GM08714 (cell line): ENCODE measurements around the gene RAB10.
"Not testable (repeated sequence)": the region's sequence is repeated elsewhere in the genome, so short reads cannot be mapped to it uniquely, and the experiment has no call there.

Experiments
- H3K4me3 ChIP-seq: fragments of 200-500 bp; sonication (Bioruptor generic); 2 replicates; pipeline ENCODE4 v1.5.1; 2014; ENCODE audit warnings: mild to moderate bottlenecking, low read length, inconsistent platforms
- ZNF274 ChIP-seq: IDR thresholded peaks from 2 replicates; pipeline ENCODE4 v1.6.1; 2012; ENCODE audit warnings: mild to moderate bottlenecking, low read depth, low read length

The RAB10 gene

GRCh38 chr2:26130763-26131162 lies 96.9 kb downstream of the RAB10 start:
- H3K4me3 ChIP-seq, result no peak overlapping the region
- no peak for TF ChIP-seq ZNF274

DNA sequence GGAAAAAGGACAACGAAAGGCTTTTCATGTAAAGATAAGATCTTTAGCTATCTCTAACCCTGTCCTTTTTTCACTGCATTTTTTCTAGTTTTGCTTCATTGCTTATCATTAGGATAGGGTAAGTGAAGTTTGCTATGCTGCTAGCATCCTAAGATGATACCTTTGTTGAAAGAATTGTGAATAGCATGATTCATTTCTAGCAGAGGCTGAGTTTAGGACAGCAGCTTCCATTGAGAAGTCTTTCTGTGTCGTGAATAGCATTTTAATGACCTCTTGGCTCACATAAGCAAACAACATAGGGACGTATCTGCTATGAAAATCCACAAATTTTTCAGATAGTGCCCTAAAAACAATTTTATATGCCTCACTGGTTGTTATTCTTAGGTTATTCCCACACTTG lies 102.6 kb downstream of the RAB10 start:
- TF ChIP-seq ZNF274, result no peak
- no peak overlapping the region for H3K4me3 ChIP-seq

DNA sequence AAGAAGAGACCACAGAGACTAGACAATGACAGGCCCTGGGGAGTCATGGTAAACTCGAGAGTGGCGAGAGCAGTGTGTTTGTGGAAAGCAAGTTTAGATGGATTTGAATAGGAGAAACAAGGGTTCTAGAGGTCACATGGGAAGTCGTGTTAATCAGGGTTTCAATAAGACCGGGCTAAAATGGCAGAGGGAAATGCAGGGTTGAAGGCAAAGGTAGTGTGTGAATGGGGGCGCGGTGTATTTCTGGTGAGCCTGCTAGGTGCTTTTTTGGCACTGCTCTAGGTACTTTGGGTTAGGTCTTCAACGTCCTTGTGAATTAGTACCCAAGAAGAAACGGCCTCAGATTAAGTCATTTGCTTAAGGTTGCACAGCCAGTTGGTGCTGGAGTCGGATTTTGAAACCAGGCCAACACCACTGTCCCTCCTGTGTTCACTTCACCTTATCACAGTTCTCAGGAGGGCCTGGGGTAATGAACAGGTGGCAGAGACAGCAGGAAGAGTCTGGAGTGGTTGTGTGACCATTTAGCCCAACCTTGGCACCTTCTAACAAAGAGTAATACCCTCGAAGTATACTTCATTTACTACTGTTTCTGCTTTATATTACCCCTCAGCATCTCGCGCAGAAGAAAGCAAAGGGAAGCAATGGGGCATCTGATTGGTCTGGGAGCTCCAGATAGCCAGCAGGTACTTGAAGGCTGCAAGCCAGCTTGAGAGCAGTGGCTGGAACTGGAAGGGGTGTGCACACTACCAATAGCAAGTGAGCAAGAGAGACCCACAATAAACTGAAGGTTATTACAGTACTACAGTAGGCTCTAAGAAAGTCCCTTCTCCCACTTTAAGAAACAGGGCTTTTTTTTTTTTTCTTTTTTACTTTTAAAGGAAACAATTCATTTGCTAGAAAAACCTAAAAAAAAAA lies 105.6 kb downstream of the RAB10 start:
- no peak overlapping the region for H3K4me3 ChIP-seq
- TF ChIP-seq ZNF274, result no peak

GRCh38 chr2:26141145-26141769 lies 107.4 kb downstream of the RAB10 start:
- TF ChIP-seq ZNF274, result no peak
- H3K4me3 ChIP-seq, result no peak overlapping the region

- TF ChIP-seq ZNF274, result no peak
- no peak overlapping the region for H3K4me3 ChIP-seq
Measured at GRCh38 chr2:26144031-26144430, 110.1 kb downstream of the RAB10 start.

GRCh38 chr2:26144953-26145680 lies 111.2 kb downstream of the RAB10 start:
- no peak overlapping the region for H3K4me3 ChIP-seq
- no peak for TF ChIP-seq ZNF274

DNA sequence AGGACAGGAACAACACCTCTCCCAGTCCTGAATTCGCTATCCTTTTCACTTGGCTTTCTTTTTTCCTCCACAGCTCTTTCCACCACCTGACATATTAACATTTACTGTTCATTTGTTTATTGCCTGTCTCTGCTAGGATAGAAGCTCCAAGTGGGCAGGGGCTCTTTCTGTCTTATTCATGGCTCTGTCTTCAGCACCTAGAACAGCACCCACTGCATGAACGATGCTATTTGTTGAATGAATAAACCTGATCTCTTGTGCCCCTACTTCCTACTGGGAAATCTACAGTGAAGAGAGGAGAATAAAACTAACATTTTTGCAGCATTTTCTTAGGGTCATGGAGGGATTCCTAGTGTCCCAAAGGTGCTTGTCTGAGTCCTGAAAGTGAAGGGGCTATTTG lies 114.6 kb downstream of the RAB10 start:
- no peak overlapping the region for H3K4me3 ChIP-seq
- TF ChIP-seq ZNF274, result no peak

GRCh38 chr2:26150243-26150642 lies 116.4 kb downstream of the RAB10 start:
- no peak for TF ChIP-seq ZNF274
- no peak overlapping the region for H3K4me3 ChIP-seq

GRCh38 chr2:26157580-26157979 lies 123.7 kb downstream of the RAB10 start:
- H3K4me3 ChIP-seq, result no peak overlapping the region
- no peak for TF ChIP-seq ZNF274

DNA sequence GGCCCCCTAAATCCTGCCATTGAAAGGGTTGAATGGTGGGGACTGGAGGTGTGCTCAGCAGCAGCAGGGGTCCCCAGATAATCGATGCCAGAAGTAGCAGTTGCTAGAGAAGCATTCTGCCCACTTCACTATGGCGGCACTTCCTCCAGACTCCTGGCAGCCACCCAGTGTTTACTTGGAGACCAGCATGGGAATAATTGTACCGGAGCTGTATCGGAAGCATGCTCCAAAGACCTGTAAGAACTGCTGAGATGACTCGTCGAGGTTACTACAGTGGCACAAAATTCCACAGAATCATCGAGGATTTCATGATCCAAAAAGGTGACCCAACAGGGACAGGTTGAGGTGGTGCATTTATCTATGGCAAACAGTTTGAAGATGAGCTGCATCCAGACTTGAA lies 128.0 kb downstream of the RAB10 start:
- no peak for TF ChIP-seq ZNF274
- no peak overlapping the region for H3K4me3 ChIP-seq

- no peak overlapping the region for H3K4me3 ChIP-seq
- no peak for TF ChIP-seq ZNF274
Measured at GRCh38 chr2:26162963-26163362, 129.1 kb downstream of the RAB10 start.

DNA sequence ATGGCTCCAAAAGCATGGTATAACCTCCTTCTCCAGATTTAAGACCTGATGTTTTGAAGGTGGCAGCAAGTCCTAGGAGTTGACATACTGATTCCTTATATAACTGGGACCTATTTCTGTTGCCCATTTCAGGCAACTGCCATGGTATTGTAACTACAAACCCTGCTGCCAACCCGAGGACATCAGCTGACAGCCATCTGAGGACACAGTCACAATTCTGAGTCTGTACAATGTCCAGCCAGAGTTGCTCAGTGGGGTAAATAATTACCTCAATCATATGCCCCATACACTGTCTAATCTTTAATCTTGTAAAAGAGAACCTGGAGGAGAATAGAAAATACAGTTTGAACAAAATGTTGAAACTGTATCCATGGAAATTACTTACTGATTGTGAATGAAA lies 130.3 kb downstream of the RAB10 start:
- H3K4me3 ChIP-seq, result no peak overlapping the region
- TF ChIP-seq ZNF274, result no peak

DNA sequence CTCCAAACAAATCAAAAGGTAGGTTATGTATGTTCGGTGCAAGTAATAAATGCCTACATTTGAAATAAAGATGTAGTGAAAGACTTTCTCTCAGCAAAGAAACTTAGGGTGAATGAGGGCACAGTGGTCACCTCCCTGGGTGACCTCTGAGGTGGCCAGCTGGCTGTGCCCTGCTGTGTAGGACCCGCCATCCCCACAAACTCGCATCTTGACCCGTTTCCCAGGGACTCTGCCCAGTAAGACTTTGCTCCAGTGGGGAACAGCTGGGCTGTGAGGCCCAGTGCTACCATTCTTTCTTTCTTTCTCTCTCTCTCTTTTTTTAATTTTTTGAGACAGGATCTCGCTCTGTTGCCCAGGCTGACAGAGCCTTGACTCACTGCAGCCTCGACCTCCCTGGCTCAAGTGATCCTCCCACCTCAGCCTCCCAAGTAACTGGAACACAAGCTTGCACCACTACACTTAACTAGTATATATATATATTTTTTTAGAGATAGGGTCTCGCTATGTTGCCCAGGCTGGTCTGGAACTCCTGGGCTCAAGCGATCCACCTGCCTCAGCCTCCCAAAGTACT lies 130.8 kb downstream of the RAB10 start:
- TF ChIP-seq ZNF274, result no peak
- H3K4me3 ChIP-seq, result no peak overlapping the region

- no peak for TF ChIP-seq ZNF274
- no peak overlapping the region for H3K4me3 ChIP-seq
Measured at GRCh38 chr2:26165403-26165802, 131.5 kb downstream of the RAB10 start.

DNA sequence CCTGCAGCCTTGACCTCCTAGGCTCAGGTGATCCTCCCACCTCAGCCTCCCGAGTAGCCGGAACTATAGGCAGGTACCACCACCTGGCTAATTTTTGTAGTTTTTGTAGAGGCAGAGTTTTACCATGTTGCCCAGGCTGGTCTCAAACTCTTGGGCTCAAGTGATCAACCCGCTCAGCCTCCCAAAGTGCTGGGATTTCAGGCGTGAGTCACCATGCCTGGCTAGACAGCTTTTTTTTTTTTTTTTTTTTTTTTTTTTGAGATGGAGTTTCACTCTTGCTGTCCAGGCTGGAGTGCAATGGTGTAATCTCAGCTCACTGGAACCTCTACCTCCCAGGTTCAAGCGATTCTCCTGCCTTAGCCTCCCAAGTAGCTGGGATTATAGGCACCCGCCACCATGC lies 132.7 kb downstream of the RAB10 start:
- not testable (repeated sequence) for H3K4me3 ChIP-seq
